ENCODE results near the gene FSTL4.

DNA sequence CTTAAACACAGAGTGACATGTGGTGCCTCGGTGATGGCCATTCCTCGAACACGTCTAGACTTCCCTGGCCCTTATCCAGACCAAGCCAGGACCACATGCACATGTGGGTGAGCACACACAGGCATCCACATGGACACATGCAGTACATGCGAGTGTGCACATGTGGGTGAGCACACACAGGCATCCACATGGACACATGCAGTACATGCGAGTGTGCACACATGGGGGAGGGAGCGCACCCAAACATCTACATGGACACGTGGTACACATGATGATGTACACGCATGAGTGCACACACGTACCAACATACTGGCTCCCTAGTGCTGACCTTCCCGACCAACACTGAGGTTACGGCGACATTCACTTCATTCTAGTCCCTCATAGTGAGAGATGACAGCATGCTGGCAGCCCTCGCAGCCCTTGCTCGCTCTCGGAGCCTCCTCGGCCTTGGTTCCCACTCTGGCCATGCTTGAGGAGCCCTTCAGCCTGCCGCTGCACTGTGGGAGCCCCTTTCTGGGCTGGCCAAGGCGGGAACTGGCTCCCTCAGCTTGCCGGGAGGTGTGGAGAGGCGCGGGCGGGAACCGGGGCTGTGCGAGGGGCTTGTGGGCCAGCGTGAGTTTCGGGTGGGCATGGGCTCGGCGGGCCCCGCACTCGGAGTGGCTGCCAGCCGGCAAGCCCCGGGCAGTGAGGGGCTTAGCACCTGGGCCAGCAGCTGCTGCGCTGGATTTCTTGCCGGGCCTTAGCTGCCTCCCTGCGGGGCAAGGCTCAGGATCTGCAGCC, 373.7 kb downstream of the FSTL4 start:
- TF ChIP-seq, protein P1, sequence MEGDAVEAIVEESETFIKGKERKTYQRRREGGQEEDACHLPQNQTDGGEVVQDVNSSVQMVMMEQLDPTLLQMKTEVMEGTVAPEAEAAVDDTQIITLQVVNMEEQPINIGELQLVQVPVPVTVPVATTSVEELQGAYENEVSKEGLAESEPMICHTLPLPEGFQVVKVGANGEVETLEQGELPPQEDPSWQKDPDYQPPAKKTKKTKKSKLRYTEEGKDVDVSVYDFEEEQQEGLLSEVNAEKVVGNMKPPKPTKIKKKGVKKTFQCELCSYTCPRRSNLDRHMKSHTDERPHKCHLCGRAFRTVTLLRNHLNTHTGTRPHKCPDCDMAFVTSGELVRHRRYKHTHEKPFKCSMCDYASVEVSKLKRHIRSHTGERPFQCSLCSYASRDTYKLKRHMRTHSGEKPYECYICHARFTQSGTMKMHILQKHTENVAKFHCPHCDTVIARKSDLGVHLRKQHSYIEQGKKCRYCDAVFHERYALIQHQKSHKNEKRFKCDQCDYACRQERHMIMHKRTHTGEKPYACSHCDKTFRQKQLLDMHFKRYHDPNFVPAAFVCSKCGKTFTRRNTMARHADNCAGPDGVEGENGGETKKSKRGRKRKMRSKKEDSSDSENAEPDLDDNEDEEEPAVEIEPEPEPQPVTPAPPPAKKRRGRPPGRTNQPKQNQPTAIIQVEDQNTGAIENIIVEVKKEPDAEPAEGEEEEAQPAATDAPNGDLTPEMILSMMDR (IDR thresholded peaks at IDR 0.05) = no peak
- TF ChIP-seq POLR2A (IDR thresholded peaks at IDR 0.05; ENCODE audit: low read depth) (no peak), EP300 (IDR thresholded peaks at IDR 0.05) (no peak)
